ENCODE measurements around the gene BACH2.
A peak's percentile ranks its signal among the peaks of the same experiment; 100 is the strongest.

BACH2 gene

GRCh38 chr6:90004511-90004910, 292.1 kb downstream of the BACH2 start:
- no peak for DNase-seq (ENCODE audit: low read depth, low spot score)
- no peak overlapping the region for H3K4me3 ChIP-seq (ENCODE audit: low read depth, low read length)
- TF ChIP-seq CTCF (IDR thresholded peaks at IDR 0.05; ENCODE audit: low read depth, low read length), result no peak
- in situ Hi-C loops (cut with HindIII; ENCODE audit: low sequenced_read_pairs), result no loop called here

GRCh38 chr6:90003941-90004340, 292.7 kb downstream of the BACH2 start:
- in situ Hi-C loops (cut with HindIII; ENCODE audit: low sequenced_read_pairs), result no loop called here
- H3K4me3 ChIP-seq (ENCODE audit: low read depth, low read length), result no peak overlapping the region
- no peak for TF ChIP-seq CTCF (IDR thresholded peaks at IDR 0.05; ENCODE audit: low read depth, low read length)
- DNase-seq (ENCODE audit: low read depth, low spot score), result peak; percentile 55

DNA sequence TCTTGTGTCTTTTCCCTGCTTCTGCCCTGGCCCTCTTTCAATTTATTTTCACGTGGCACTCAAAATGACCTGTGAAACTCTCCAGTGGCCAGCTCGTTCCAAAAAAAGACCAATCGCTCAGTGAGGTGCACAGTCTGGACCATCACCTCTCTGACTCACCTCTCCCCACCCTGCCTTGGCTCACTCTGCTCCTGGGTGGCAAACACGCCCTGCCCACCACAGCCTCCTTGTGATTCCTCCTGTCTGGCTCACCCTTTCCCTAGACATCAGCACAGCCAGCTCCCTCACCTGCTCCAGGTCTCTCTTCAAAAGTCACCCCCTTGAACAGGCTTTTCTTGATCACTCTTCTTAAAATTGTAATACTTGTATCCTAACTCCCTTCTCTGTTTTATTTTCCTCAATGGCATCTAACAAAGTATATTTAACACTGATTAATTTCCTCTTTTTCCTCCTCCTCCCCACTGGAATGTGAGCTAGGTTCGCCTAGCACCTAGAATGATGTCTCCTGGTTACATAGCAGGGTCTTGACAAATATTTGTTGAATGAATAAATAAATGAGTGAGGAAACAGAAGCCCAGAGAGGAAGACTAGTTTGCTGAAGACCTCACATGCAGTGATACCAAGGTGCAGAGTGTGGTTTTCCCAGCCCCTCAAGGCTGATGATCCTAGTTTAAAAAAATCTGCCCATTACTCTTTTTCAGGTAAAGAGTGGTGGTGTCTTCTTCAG, 293.4 kb downstream of the BACH2 start:
- DNase-seq (ENCODE audit: low read depth, low spot score), result no peak
- in situ Hi-C loops (cut with HindIII; ENCODE audit: low sequenced_read_pairs), result no loop called here
- TF ChIP-seq CTCF (IDR thresholded peaks at IDR 0.05; ENCODE audit: low read depth, low read length), result no peak
- H3K4me3 ChIP-seq (ENCODE audit: low read depth, low read length), result no peak overlapping the region

DNA sequence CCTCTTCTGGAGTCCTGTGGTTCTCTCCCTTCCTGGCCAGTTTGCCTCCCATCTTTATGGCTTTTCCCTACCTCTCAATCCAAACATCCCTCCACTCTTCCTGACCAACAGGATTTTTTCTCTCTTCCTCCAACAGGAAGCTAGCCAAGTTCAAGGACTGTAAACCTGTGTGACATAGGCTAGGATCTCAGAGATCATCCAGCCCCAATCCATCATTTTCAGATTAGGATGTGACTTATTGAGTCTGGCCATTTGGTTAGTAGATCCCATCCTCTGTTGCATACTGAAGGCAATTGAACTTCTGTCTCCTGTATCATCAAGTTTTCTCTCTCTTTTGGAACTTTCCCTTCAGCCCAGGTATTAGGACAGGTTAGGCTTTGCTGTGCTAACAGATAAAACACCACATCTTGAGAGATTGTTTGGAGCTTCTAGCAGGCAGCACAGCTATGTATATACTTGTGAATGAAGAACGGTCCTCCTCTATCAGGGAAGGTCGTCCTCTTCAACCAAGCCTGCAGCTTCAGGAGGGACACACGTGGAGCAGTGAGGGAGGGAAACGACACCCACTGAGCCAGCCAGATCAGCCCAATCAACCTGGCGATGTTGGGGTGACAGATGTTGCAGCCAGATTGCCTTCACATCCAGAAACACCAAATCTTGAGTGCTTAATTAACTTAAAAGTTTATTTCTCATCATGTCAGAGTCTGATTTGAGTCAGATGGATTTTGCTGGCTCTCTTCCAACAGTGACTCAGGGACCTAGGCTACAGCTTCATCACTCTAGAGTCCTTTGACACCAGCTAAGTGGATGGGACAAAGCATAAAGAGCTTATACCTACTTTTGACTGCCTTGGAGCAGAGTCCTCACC, 295.5 kb downstream of the BACH2 start:
- in situ Hi-C loops (cut with HindIII; ENCODE audit: low sequenced_read_pairs), result no loop called here
- no peak overlapping the region for H3K4me3 ChIP-seq (ENCODE audit: low read depth, low read length)
- no peak for TF ChIP-seq CTCF (IDR thresholded peaks at IDR 0.05; ENCODE audit: low read depth, low read length)
- DNase-seq (ENCODE audit: low read depth, low spot score), result no peak

GRCh38 chr6:89999945-90000825, 296.5 kb downstream of the BACH2 start:
- in situ Hi-C loops (cut with HindIII; ENCODE audit: low sequenced_read_pairs), result no loop called here
- H3K4me3 ChIP-seq (ENCODE audit: low read depth, low read length), result no peak overlapping the region
- TF ChIP-seq CTCF (IDR thresholded peaks at IDR 0.05; ENCODE audit: low read depth, low read length), result no peak
- no peak for DNase-seq (ENCODE audit: low read depth, low spot score)

DNA sequence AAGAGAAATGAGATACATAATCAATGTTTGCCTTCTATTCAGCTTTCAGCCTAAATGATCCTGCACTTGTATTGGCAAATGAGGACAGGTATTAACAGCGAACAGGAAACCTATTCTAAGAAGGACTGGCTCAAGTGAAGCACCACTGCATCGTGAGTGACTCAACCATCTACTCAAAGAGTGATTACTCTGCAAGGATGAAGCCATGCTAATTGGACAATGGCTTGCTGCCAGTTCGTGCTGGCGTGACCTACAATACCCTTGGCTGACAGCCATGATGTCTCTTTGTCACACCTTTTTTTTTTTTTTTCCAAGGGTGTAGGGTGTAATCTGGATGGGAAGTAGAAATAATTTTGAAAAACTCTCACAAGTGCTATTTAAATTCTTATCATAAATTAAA, 297.5 kb downstream of the BACH2 start:
- in situ Hi-C loops (cut with HindIII; ENCODE audit: low sequenced_read_pairs), result no loop called here
- no peak for TF ChIP-seq CTCF (IDR thresholded peaks at IDR 0.05; ENCODE audit: low read depth, low read length)
- no peak overlapping the region for H3K4me3 ChIP-seq (ENCODE audit: low read depth, low read length)
- no peak for DNase-seq (ENCODE audit: low read depth, low spot score)
